ENCODE results near the gene MTERF1.
"Not testable (repeated sequence)": the region's sequence is repeated elsewhere in the genome, so short reads cannot be mapped to it uniquely, and the experiment has no call there.

Gene MTERF1

GRCh38 chr7:91880413-91881241, at the start of gene MTERF1:
MTERF1 (minus strand) TSS chr7:91880702; CDS start chr7:91880083, 619 bp downstream.
- peak; percentile 84 to 93 (median 87) for DNase-seq

GRCh38 chr7:91929463-91929862, 49.0 kb upstream of the MTERF1 start:
- DNase-seq = no peak

GRCh38 chr7:91927912-91928311, 47.4 kb upstream of the MTERF1 start:
- DNase-seq = no peak

GRCh38 chr7:91922857-91923256, 42.4 kb upstream of the MTERF1 start:
- DNase-seq = no peak

GRCh38 chr7:91918356-91918755, 37.9 kb upstream of the MTERF1 start:
- DNase-seq = no peak

- DNase-seq = no peak
Observed at GRCh38 chr7:91916051-91916440, 35.5 kb upstream of the MTERF1 start.

- no peak for DNase-seq
Observed at GRCh38 chr7:91915401-91916050, 35.0 kb upstream of the MTERF1 start.

GRCh38 chr7:91913612-91914011, 33.1 kb upstream of the MTERF1 start:
- no peak for DNase-seq

- no peak for DNase-seq
Observed at GRCh38 chr7:91912494-91912893, 32.0 kb upstream of the MTERF1 start.

- no peak for DNase-seq
Observed at GRCh38 chr7:91911121-91911520, 30.6 kb upstream of the MTERF1 start.

GRCh38 chr7:91910171-91910570, 29.7 kb upstream of the MTERF1 start:
- DNase-seq = no peak

- no peak for DNase-seq
Observed at GRCh38 chr7:91899563-91899962, 19.1 kb upstream of the MTERF1 start.

GRCh38 chr7:91898240-91898992, 17.9 kb upstream of the MTERF1 start:
- DNase-seq = no peak

- DNase-seq = no peak
Observed at GRCh38 chr7:91894781-91895480, 14.4 kb upstream of the MTERF1 start.

GRCh38 chr7:91893699-91894098, 13.2 kb upstream of the MTERF1 start:
- DNase-seq = not testable (repeated sequence)

GRCh38 chr7:91892821-91893340, 12.4 kb upstream of the MTERF1 start:
- DNase-seq = no peak

GRCh38 chr7:91892099-91892705, 11.7 kb upstream of the MTERF1 start:
- no peak for DNase-seq

GRCh38 chr7:91888271-91889175, 8.0 kb upstream of the MTERF1 start:
- DNase-seq = not testable (repeated sequence)

GRCh38 chr7:91887336-91888213, 7.1 kb upstream of the MTERF1 start:
- DNase-seq = not testable (repeated sequence)

All from stimulated activated naive CD4-positive, alpha-beta T cell (primary cell).